Measurements from ENCODE around the gene HNRNPAB. TPM values are rescaled to one million over a fixed set of nuclear protein-coding genes. Genes with fewer than 3 reads are reported as not detected.

Gene HNRNPAB
- total RNA-seq, 2 experiments from 2014 or later: 258 to 336 TPM

GRCh38 chr5:178180141-178180863, 24.0 kb upstream of the HNRNPAB start:
- H3K27me3 Mint-ChIP-seq: peaks cover 2% of the 10 kb centered on the region
- no peaks in the 10 kb centered on the region for H3K36me3 Mint-ChIP-seq (ENCODE audit: low read depth)
- peaks cover 7% of the 10 kb centered on the region for H3K4me1 Mint-ChIP-seq
- no peak for DNase-seq
- ATAC-seq: no peak
- ChIA-PET POLR2A (interaction anchor here (0.6 kb wide), 2 partner anchors 9 to 33 kb away, joined by 3 read pairs; no protein-coding TSS in a partner anchor), CTCF (interaction anchor here (0.6 to 1.4 kb wide), 2 partner anchors 118 to 611 kb away, joined by 3 to 4 read pairs; no protein-coding TSS in a partner anchor)
- H3K4me3 Mint-ChIP-seq: no peak overlapping the region
- H3K27ac Mint-ChIP-seq: no peak overlapping the region
- intact Hi-C loops (cut with DNase I, micrococcal nuclease): no loop called here
- H3K9me3 Mint-ChIP-seq (ENCODE audit: low read depth): no peaks in the 10 kb centered on the region

GRCh38 chr5:178182158-178182876, 22.0 kb upstream of the HNRNPAB start:
- H3K27ac Mint-ChIP-seq: no peak overlapping the region
- ATAC-seq (peak; percentile 26), DNase-seq (no peak)
- peaks cover 7% of the 10 kb centered on the region for H3K4me1 Mint-ChIP-seq
- intact Hi-C loops (cut with DNase I, micrococcal nuclease): no loop called here
- no peaks in the 10 kb centered on the region for H3K27me3 Mint-ChIP-seq
- no peak overlapping the region for H3K4me3 Mint-ChIP-seq
- ChIA-PET POLR2A (interaction anchor here (1.5 kb wide), 1 partner anchor 22 kb away, joined by 3 read pairs; the partner anchor contains the start of gene HNRNPAB), CTCF (interaction anchor here (0.6 kb wide), 1 partner anchor 116 kb away, joined by 3 read pairs; no protein-coding TSS in a partner anchor)
- no peaks in the 10 kb centered on the region for H3K9me3 Mint-ChIP-seq (ENCODE audit: low read depth)
- no peaks in the 10 kb centered on the region for H3K36me3 Mint-ChIP-seq (ENCODE audit: low read depth)

GRCh38 chr5:178186427-178186826, 17.9 kb upstream of the HNRNPAB start:
- Mint-ChIP-seq H3K27me3 (peaks cover 9% of the 10 kb centered on the region), H3K36me3 (ENCODE audit: low read depth) (no peaks in the 10 kb centered on the region), H3K9me3 (ENCODE audit: low read depth) (no peaks in the 10 kb centered on the region), H3K4me1 (peaks cover 7% of the 10 kb centered on the region), H3K27ac (no peak overlapping the region), H3K4me3 (no peak overlapping the region)
- peak; percentile 30 for ATAC-seq
- no peak for DNase-seq
- CTCF ChIA-PET: no interaction called here
- intact Hi-C loops (cut with DNase I, micrococcal nuclease): no loop called here
- POLR2A ChIA-PET: no interaction called here

GRCh38 chr5:178187014-178187413, 17.3 kb upstream of the HNRNPAB start, which contains the start of gene GMCL2:
TSS of gene GMCL2 (minus strand) at chr5:178187371. CDS start at chr5:178187299, 72 bp downstream.
- Mint-ChIP-seq H3K9me3 (ENCODE audit: low read depth) (no peaks in the 10 kb centered on the region), H3K36me3 (ENCODE audit: low read depth) (no peaks in the 10 kb centered on the region), H3K4me3 (no peak within 1 kb of the TSS), H3K27ac (no peak within 1 kb of the TSS), H3K4me1 (peaks cover 6% of the 10 kb centered on the region), H3K27me3 (peaks cover 9% of the 10 kb centered on the region)
- DNase-seq (no peak), ATAC-seq (no peak)
- intact Hi-C loops (cut with DNase I, micrococcal nuclease): no loop called here
- ChIA-PET POLR2A (no interaction called here), CTCF (no interaction called here)

- Mint-ChIP-seq H3K4me1 (peaks cover 3% of the 10 kb centered on the region), H3K27me3 (peaks cover 19% of the 10 kb centered on the region), H3K9me3 (ENCODE audit: low read depth) (no peaks in the 10 kb centered on the region), H3K36me3 (ENCODE audit: low read depth) (no peaks in the 10 kb centered on the region), H3K4me3 (no peak overlapping the region), H3K27ac (no peak overlapping the region)
- CTCF ChIA-PET: interaction anchor here (1.4 kb wide), 1 partner anchor 18 kb away, joined by 4 read pairs; no protein-coding TSS in a partner anchor
- POLR2A ChIA-PET: interaction anchor here (0.6 to 0.8 kb wide), 2 partner anchors 9 to 15 kb away, joined by 3 read pairs; partner anchors contain the start of gene HNRNPAB
- no peak for DNase-seq
- ATAC-seq: no peak
- intact Hi-C loops (cut with DNase I, micrococcal nuclease): no loop called here
Observed at GRCh38 chr5:178189433-178189832, 14.9 kb upstream of the HNRNPAB start.

GRCh38 chr5:178191661-178192060, 12.7 kb upstream of the HNRNPAB start:
- ChIA-PET CTCF (no interaction called here), POLR2A (no interaction called here)
- Mint-ChIP-seq H3K9me3 (ENCODE audit: low read depth) (no peaks in the 10 kb centered on the region), H3K4me1 (peaks cover 3% of the 10 kb centered on the region), H3K36me3 (ENCODE audit: low read depth) (no peaks in the 10 kb centered on the region), H3K4me3 (no peak overlapping the region), H3K27ac (no peak overlapping the region), H3K27me3 (peaks cover 21% of the 10 kb centered on the region)
- DNase-seq (no peak), ATAC-seq (no peak)
- intact Hi-C loops (cut with DNase I, micrococcal nuclease): no loop called here

- Mint-ChIP-seq H3K4me1 (peaks cover 3% of the 10 kb centered on the region), H3K27me3 (peaks cover 21% of the 10 kb centered on the region)
- CTCF ChIA-PET: no interaction called here
Observed at GRCh38 chr5:178192244-178192643, 12.1 kb upstream of the HNRNPAB start.

GRCh38 chr5:178192787-178193186, 11.5 kb upstream of the HNRNPAB start:
- Mint-ChIP-seq H3K4me3 (no peak overlapping the region), H3K36me3 (ENCODE audit: low read depth) (no peaks in the 10 kb centered on the region), H3K27ac (no peak overlapping the region), H3K9me3 (ENCODE audit: low read depth) (no peaks in the 10 kb centered on the region), H3K27me3 (peaks cover 21% of the 10 kb centered on the region), H3K4me1 (peaks cover 3% of the 10 kb centered on the region)
- intact Hi-C loops (cut with DNase I, micrococcal nuclease): no loop called here
- DNase-seq (no peak), ATAC-seq (no peak)
- CTCF ChIA-PET: no interaction called here
- POLR2A ChIA-PET: no interaction called here

More at GRCh38 chr5:178192244-178192643, 12.1 kb upstream of the HNRNPAB start:
- no peak overlapping the region for H3K27ac Mint-ChIP-seq
- intact Hi-C loops (cut with DNase I, micrococcal nuclease): no loop called here
- POLR2A ChIA-PET: no interaction called here
- no peak for DNase-seq
- no peak for ATAC-seq
- no peaks in the 10 kb centered on the region for H3K36me3 Mint-ChIP-seq (ENCODE audit: low read depth)
- no peak overlapping the region for H3K4me3 Mint-ChIP-seq
- no peaks in the 10 kb centered on the region for H3K9me3 Mint-ChIP-seq (ENCODE audit: low read depth)

- ChIA-PET POLR2A (interaction anchor here (0.6 kb wide), 1 partner anchor 1824 kb away, joined by 4 read pairs; no protein-coding TSS in a partner anchor), CTCF (no interaction called here)
Observed at GRCh38 chr5:178193251-178193809, 11.0 kb upstream of the HNRNPAB start.

GRCh38 chr5:178194026-178194425, 10.3 kb upstream of the HNRNPAB start:
- no peak overlapping the region for H3K27ac Mint-ChIP-seq
- DNase-seq: no peak
- ATAC-seq: peak; percentile 49
- H3K9me3 Mint-ChIP-seq (ENCODE audit: low read depth): no peaks in the 10 kb centered on the region
- H3K27me3 Mint-ChIP-seq: peaks cover 15% of the 10 kb centered on the region
- no peak overlapping the region for H3K4me3 Mint-ChIP-seq
- POLR2A ChIA-PET: interaction anchor here (0.6 kb wide), 1 partner anchor 1825 kb away, joined by 4 read pairs; no protein-coding TSS in a partner anchor
- no peaks in the 10 kb centered on the region for H3K36me3 Mint-ChIP-seq (ENCODE audit: low read depth)
- intact Hi-C loops (cut with DNase I, micrococcal nuclease): no loop called here
- CTCF ChIA-PET: no interaction called here
- peaks cover 3% of the 10 kb centered on the region for H3K4me1 Mint-ChIP-seq

More at GRCh38 chr5:178193251-178193809, 11.0 kb upstream of the HNRNPAB start:
- H3K36me3 Mint-ChIP-seq (ENCODE audit: low read depth): no peaks in the 10 kb centered on the region
- DNase-seq (no peak), ATAC-seq (no peak)
- intact Hi-C loops (cut with DNase I, micrococcal nuclease): no loop called here
- no peak overlapping the region for H3K4me3 Mint-ChIP-seq
- no peak overlapping the region for H3K27ac Mint-ChIP-seq
- peaks cover 3% of the 10 kb centered on the region for H3K4me1 Mint-ChIP-seq
- no peaks in the 10 kb centered on the region for H3K9me3 Mint-ChIP-seq (ENCODE audit: low read depth)
- H3K27me3 Mint-ChIP-seq: peaks cover 20% of the 10 kb centered on the region

- ChIA-PET CTCF (no interaction called here), POLR2A (interaction anchor here (0.6 to 1.2 kb wide), 2 partner anchors 11 to 20 kb away, joined by 3 to 4 read pairs; no protein-coding TSS in a partner anchor)
- Mint-ChIP-seq H3K27ac (no peak overlapping the region), H3K4me1 (peaks cover 3% of the 10 kb centered on the region), H3K36me3 (ENCODE audit: low read depth) (no peaks in the 10 kb centered on the region), H3K27me3 (peaks cover 12% of the 10 kb centered on the region), H3K9me3 (ENCODE audit: low read depth) (no peaks in the 10 kb centered on the region), H3K4me3 (no peak overlapping the region)
- no peak for ATAC-seq
- intact Hi-C loops (cut with DNase I, micrococcal nuclease): no loop called here
- DNase-seq: no peak
Observed at GRCh38 chr5:178196281-178196812, 8.0 kb upstream of the HNRNPAB start.

Data from activated CD4-positive, alpha-beta T cell treated with anti-CD3 and anti-CD28 coated beads for 36 hours (primary cell).